GM12873 (cell line): ENCODE measurements around the gene HTR1D.

Experiments
- CTCF ChIP-seq: IDR thresholded peaks from 2 replicates; pipeline ENCODE4 v1.5.1; 2012; ENCODE audit warnings: low read depth, mild to moderate bottlenecking, moderate library complexity, low read length, control low read depth; ENCODE audit not compliant: insufficient read depth; ENCODE audit errors: missing control alignments

The HTR1D gene

GRCh38 chr1:23244256-23244761 is 27.0 kb upstream of the HTR1D start:
- no peak for TF ChIP-seq CTCF

GRCh38 chr1:23242414-23242813 is 25.1 kb upstream of the HTR1D start:
- no peak for TF ChIP-seq CTCF

- TF ChIP-seq CTCF: no peak
Observed at GRCh38 chr1:23239638-23240295, 22.5 kb upstream of the HTR1D start.

GRCh38 chr1:23238565-23238964 is 21.3 kb upstream of the HTR1D start:
- no peak for TF ChIP-seq CTCF

GRCh38 chr1:23237508-23237907 is 20.2 kb upstream of the HTR1D start:
- no peak for TF ChIP-seq CTCF

- TF ChIP-seq CTCF: no peak
Observed at GRCh38 chr1:23227806-23228205, 10.5 kb upstream of the HTR1D start.

- TF ChIP-seq CTCF: no peak
Observed at GRCh38 chr1:23224739-23225648, 7.7 kb upstream of the HTR1D start.
